PC-3 (cell line): Measurements from ENCODE around the gene INPP5F. TPM values are rescaled to one million over a fixed set of nuclear protein-coding genes. Genes with fewer than 3 reads are reported as not detected.

Experiments
- ATAC-seq: fragments of 200-7000 bp; cut with Tn5 transposase; 2 replicates; pipeline ENCODE4 v1.9.1; 2020; ENCODE audit warnings: mild to moderate bottlenecking, moderate library complexity
- BruUV-seq: library from RNA; stranded (reverse); fragments of 400-500 nt; replicated peaks from 2 replicates; lab custom pipeline; 2021; lab: Mats Ljungman, UMichigan
- CTCF ChIA-PET: fragments of 300-600 bp; sonication (Branson Sonifier 250); formaldehyde crosslinking; loops from one replicate; lab custom pipeline; 2022; ENCODE audit warnings: antibody characterized with exemption; lab: Charles Lee
- POLR2A ChIA-PET: fragments of 300-600 bp; sonication (Branson Sonifier 250); formaldehyde crosslinking; loops from one replicate; lab custom pipeline; 2022; ENCODE audit warnings: antibody characterized with exemption; ENCODE audit not compliant: unreplicated experiment; lab: Charles Lee
- DNase-seq: peaks from one replicate; pipeline ENCODE4 v3.0.0-alpha.2; 2015
- H2AFZ ChIP-seq: fragments of 300-600 bp; sonication (generic); 2 replicates; pipeline ENCODE4 v1.6.0; 2016; ENCODE audit warnings: antibody characterized with exemption, low read length
- H3F3A ChIP-seq: fragments of 300-600 bp; sonication (generic); one replicate; pipeline ENCODE4 v1.6.0; 2017; ENCODE audit warnings: antibody characterized with exemption, low read length, control low read depth, mild to moderate bottlenecking; ENCODE audit not compliant: unreplicated experiment
- H3K27ac ChIP-seq: fragments of 300-600 bp; sonication (generic); 2 replicates; pipeline ENCODE4 v1.5.1; 2016; ENCODE audit warnings: mild to moderate bottlenecking, low read length
- H3K27me3 ChIP-seq: fragments of 300-600 bp; sonication (generic); 2 replicates; pipeline ENCODE4 v1.6.1; 2016; ENCODE audit warnings: low read length, mixed read lengths
- H3K36me3 ChIP-seq: fragments of 300-600 bp; sonication (generic); 2 replicates; pipeline ENCODE4 v1.6.1; 2016; ENCODE audit warnings: low read depth, mixed run types, low read length, mixed read lengths
- H3K4me1 ChIP-seq: fragments of 300-600 bp; sonication (generic); 2 replicates; pipeline ENCODE4 v1.5.1; 2016; ENCODE audit warnings: low read length; ENCODE audit not compliant: insufficient read depth
- H3K4me2 ChIP-seq: fragments of 300-600 bp; sonication (generic); 2 replicates; pipeline ENCODE4 v1.6.0; 2016; ENCODE audit warnings: low read length
- H3K4me3 ChIP-seq: fragments of 300-600 bp; sonication (generic); 2 replicates; pipeline ENCODE4 v1.5.1; 2016; ENCODE audit warnings: mild to moderate bottlenecking, low read length, mixed read lengths
- H3K79me2 ChIP-seq: fragments of 300-600 bp; sonication (generic); 2 replicates; pipeline ENCODE4 v1.6.1; 2017; ENCODE audit warnings: low read length, mixed read lengths
- H3K9ac ChIP-seq: fragments of 300-600 bp; sonication (generic); 2 replicates; pipeline ENCODE4 v1.6.0; 2016; ENCODE audit warnings: mild to moderate bottlenecking, low read length
- H3K9me2 ChIP-seq: fragments of 300-600 bp; sonication (generic); replicated peaks from 2 replicates; pipeline ENCODE4 v1.6.1; 2016; ENCODE audit warnings: mixed run types, low read length, mixed read lengths
- H3K9me3 ChIP-seq: fragments of 300-600 bp; sonication (generic); 2 replicates; pipeline ENCODE4 v1.6.1; 2016; ENCODE audit warnings: low read length, mixed read lengths
- H4K20me1 ChIP-seq: fragments of 300-600 bp; sonication (generic); 2 replicates; pipeline ENCODE4 v1.6.1; 2016; ENCODE audit warnings: low read length, mixed read lengths
- EZH2 ChIP-seq: fragments of 300-600 bp; sonication (generic); IDR thresholded peaks from one replicate; pipeline ENCODE4 v1.6.1; 2017; ENCODE audit warnings: antibody characterized with exemption, mild to moderate bottlenecking, low read length; ENCODE audit not compliant: unreplicated experiment
- EZH2phosphoT487 ChIP-seq: fragments of 300-600 bp; sonication (generic); IDR thresholded peaks from 2 replicates; pipeline ENCODE4 v1.6.1; 2018; ENCODE audit warnings: mild to moderate bottlenecking, antibody characterized with exemption, low read length, borderline replicate concordance
- intact Hi-C: fragments of 100-400 bp; cut with micrococcal nuclease; formaldehyde crosslinking; loops from 2 replicates; pipeline ENCODE4 v1.9.0; 2023
- total RNA-seq: library from RNA; depleted of rRNA; stranded (reverse); fragments of >200 nt; gene quantifications from 2 replicates; pipeline ENCODE4 v1.2.3, GENCODE V29; 2014
- TF ChIP-seq, protein P1 (sequence below): fragments of 300-600 bp; sonication (generic); conservative IDR thresholded peaks from 2 replicates; pipeline ENCODE4 v1.5.1; 2017; ENCODE audit warnings: antibody characterized with exemption, low read depth, mild to moderate bottlenecking, low read length

The INPP5F gene
- total RNA-seq, 1 experiment from 2014 or later = 8.2 TPM

DNA sequence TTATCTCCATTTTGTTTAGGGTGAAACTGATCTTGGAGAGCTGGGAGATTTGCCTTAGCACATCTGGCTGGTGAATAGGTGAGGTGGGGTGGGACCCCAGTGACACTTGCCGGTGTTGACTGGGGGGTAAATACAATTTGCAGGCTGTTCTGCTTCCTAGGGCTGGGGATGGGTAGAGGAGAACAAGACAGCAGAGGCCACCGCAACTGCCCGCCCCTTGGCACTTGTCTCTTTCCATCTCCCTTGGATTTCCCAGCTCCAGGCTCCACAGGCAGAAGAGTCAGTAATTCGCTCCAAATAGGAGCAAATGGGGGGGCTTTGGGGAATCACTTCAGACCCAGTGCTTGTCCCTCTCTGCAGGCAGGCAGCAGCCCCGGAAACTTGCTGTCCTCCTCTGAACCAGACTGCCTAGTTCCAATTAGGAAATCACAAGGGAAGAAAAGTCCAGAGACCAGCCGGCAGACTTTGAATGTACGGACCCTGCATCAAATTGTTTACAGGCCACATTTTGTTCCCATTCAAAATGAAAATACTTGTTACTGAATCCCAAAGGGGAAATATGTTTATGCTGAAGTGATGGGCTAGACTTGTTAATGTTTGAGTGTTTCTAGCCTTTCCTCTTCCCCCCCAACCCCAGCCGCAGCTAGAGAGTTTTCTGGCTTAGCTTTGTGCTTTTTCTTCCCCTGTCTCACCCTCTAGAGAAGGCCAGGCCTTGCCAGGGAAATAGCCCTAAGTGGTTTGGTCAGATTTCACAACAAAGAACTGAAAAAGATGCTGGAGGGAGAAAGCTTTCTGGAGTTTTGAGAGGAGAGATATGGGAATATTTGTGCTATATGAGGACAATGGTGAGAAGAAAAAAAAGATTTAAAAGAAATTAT, 10.0 kb upstream of the INPP5F start:
- CTCF ChIA-PET = no interaction called here
- Histone ChIP-seq H4K20me1 (no peaks in the 10 kb centered on the region), H3K9me3 (no peaks in the 10 kb centered on the region), H2AFZ (no peak overlapping the region), H3K4me3 (no peak overlapping the region), H3K9me2 (no peaks in the 10 kb centered on the region), H3K9ac (no peak overlapping the region), H3K27me3 (no peaks in the 10 kb centered on the region), H3K79me2 (no peaks in the 10 kb centered on the region), H3K27ac (no peak overlapping the region), H3F3A (no peaks in the 10 kb centered on the region), H3K4me2 (no peak overlapping the region), H3K36me3 (no peaks in the 10 kb centered on the region), H3K4me1 (no peaks in the 10 kb centered on the region)
- no peak for ATAC-seq
- intact Hi-C loops = no loop called here
- POLR2A ChIA-PET = no interaction called here
- no peak for DNase-seq
- no TSS peak for BruUV-seq
- TF ChIP-seq EZH2phosphoT487 (no peak), EZH2 (no peak)
- TF ChIP-seq, protein P1, sequence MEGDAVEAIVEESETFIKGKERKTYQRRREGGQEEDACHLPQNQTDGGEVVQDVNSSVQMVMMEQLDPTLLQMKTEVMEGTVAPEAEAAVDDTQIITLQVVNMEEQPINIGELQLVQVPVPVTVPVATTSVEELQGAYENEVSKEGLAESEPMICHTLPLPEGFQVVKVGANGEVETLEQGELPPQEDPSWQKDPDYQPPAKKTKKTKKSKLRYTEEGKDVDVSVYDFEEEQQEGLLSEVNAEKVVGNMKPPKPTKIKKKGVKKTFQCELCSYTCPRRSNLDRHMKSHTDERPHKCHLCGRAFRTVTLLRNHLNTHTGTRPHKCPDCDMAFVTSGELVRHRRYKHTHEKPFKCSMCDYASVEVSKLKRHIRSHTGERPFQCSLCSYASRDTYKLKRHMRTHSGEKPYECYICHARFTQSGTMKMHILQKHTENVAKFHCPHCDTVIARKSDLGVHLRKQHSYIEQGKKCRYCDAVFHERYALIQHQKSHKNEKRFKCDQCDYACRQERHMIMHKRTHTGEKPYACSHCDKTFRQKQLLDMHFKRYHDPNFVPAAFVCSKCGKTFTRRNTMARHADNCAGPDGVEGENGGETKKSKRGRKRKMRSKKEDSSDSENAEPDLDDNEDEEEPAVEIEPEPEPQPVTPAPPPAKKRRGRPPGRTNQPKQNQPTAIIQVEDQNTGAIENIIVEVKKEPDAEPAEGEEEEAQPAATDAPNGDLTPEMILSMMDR = no peak

DNA sequence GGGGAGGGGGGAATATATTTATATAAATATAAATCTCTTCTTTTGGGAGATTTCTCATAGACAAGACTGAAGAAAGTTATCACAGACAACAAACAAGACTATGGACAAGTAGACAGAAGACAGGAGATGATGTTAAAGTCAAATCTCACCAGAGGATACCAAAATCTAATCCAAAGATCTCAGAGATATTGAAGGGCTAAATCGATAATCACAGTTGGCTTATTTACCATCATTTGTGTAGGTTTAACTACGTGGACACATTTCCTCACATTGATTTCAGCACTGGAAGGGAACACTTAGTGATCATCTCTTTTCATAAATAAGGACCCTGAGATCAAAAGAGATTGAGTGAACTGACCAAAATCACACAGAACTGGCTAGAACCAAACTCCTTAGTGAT, 2.7 kb upstream of the INPP5F start:
- H3K4me3 ChIP-seq = no peak overlapping the region
- no peaks in the 10 kb centered on the region for H3K27me3 ChIP-seq
- H3K9me2 ChIP-seq = no peaks in the 10 kb centered on the region
- no peaks in the 10 kb centered on the region for H3K36me3 ChIP-seq
- H2AFZ ChIP-seq = no peak overlapping the region
- no peaks in the 10 kb centered on the region for H3F3A ChIP-seq
- no peak overlapping the region for H3K9ac ChIP-seq
- intact Hi-C loops = no loop called here
- ChIA-PET POLR2A (no interaction called here), CTCF (no interaction called here)
- no peak for DNase-seq
- H3K27ac ChIP-seq = no peak overlapping the region
- TF ChIP-seq EZH2phosphoT487 (no peak), EZH2 (no peak)
- peaks cover 19% of the 10 kb centered on the region for H3K79me2 ChIP-seq
- no TSS peak for BruUV-seq
- H3K9me3 ChIP-seq = no peaks in the 10 kb centered on the region
- H4K20me1 ChIP-seq = peaks cover 8% of the 10 kb centered on the region; the same call in 1 of the 2 replicates
- ATAC-seq = no peak
- peaks cover 24% of the 10 kb centered on the region for H3K4me1 ChIP-seq
- H3K4me2 ChIP-seq = no peak overlapping the region

DNA sequence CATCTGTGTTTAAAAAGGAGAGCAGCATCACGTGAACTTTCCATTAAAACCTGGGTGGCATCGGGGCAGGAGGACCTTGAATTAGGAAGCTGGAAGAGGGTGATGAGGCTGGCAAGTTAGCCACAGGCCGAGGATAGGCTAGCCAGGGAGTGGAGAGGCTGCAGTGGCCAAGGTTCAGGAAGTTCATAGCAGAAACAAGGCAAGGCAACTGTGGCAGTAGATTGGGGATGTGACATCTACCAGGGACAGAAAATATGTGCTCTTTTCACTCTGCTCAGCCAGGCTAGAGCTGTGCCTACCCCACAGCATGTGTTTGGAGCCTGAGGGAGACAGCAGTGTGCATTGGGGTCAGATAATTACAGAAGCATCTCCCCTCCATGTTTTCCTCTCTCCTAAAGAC, 2.2 kb upstream of the INPP5F start:
- Histone ChIP-seq H3K4me3 (no peak overlapping the region), H4K20me1 (peaks cover 8% of the 10 kb centered on the region; the same call in 1 of the 2 replicates), H3K9ac (no peak overlapping the region), H3K4me2 (peak overlapping the region; percentile 99; the same call in 1 of the 2 replicates), H3K9me3 (no peaks in the 10 kb centered on the region), H3K27me3 (no peaks in the 10 kb centered on the region), H3K36me3 (no peaks in the 10 kb centered on the region), H2AFZ (no peak overlapping the region), H3K79me2 (peaks cover 23% of the 10 kb centered on the region), H3F3A (no peaks in the 10 kb centered on the region), H3K27ac (no peak overlapping the region), H3K9me2 (no peaks in the 10 kb centered on the region), H3K4me1 (peaks cover 24% of the 10 kb centered on the region)
- ChIA-PET CTCF (no interaction called here), POLR2A (no interaction called here)
- no peak for DNase-seq
- intact Hi-C loops = loop anchor here (2.0 kb wide), 1 partner anchor 69 kb away; no protein-coding TSS in a partner anchor
- no TSS peak for BruUV-seq
- no peak for ATAC-seq
- TF ChIP-seq EZH2 (no peak), EZH2phosphoT487 (no peak)
- TF ChIP-seq, protein P1 = no peak
